ENCODE data around the gene HSPA12A.

The HSPA12A gene

GRCh38 chr10:116760919-116761318 lies 18.6 kb upstream of the HSPA12A start:
- H3K4me3 ChIP-seq (ENCODE audit: low read depth, low read length), result no peak overlapping the region
- TF ChIP-seq CTCF (IDR thresholded peaks at IDR 0.05; ENCODE audit: insufficient read depth, low read length, missing control alignments), result no peak
- ChIA-PET POLR2A (interaction anchor here (1.0 kb wide), 1 partner anchor 19 kb away, joined by 3 read pairs; the partner anchor contains the start of gene HSPA12A), CTCF (interaction anchor here (1.3 kb wide), 1 partner anchor 15 kb away, joined by 4 read pairs; no protein-coding TSS in a partner anchor)
- no peak for DNase-seq (ENCODE audit: low read depth, low spot score)

- no peak for TF ChIP-seq CTCF (IDR thresholded peaks at IDR 0.05; ENCODE audit: insufficient read depth, low read length, missing control alignments)
- ChIA-PET CTCF (interaction anchor here (0.8 to 1.6 kb wide), 2 partner anchors 8 to 31 kb away, joined by 3 to 4 read pairs; no protein-coding TSS in a partner anchor), POLR2A (no interaction called here)
- no peak overlapping the region for H3K4me3 ChIP-seq (ENCODE audit: low read depth, low read length)
- no peak for DNase-seq (ENCODE audit: low read depth, low spot score)
Observed at GRCh38 chr10:116757246-116757645, 14.9 kb upstream of the HSPA12A start.

GRCh38 chr10:116756277-116756676 lies 13.9 kb upstream of the HSPA12A start:
- ChIA-PET POLR2A (no interaction called here), CTCF (interaction anchor here (0.7 to 1.6 kb wide), 2 partner anchors 8 to 9 kb away, joined by 3 to 4 read pairs; no protein-coding TSS in a partner anchor)
- no peak overlapping the region for H3K4me3 ChIP-seq (ENCODE audit: low read depth, low read length)
- TF ChIP-seq CTCF (IDR thresholded peaks at IDR 0.05; ENCODE audit: insufficient read depth, low read length, missing control alignments), result no peak
- no peak for DNase-seq (ENCODE audit: low read depth, low spot score)

GRCh38 chr10:116753759-116754158 lies 11.4 kb upstream of the HSPA12A start:
- H3K4me3 ChIP-seq (ENCODE audit: low read depth, low read length), result no peak overlapping the region
- ChIA-PET CTCF (interaction anchor here (0.8 kb wide), 1 partner anchor 35 kb away, joined by 4 read pairs; no protein-coding TSS in a partner anchor), POLR2A (no interaction called here)
- no peak for TF ChIP-seq CTCF (IDR thresholded peaks at IDR 0.05; ENCODE audit: insufficient read depth, low read length, missing control alignments)
- no peak for DNase-seq (ENCODE audit: low read depth, low spot score)

- no peak for TF ChIP-seq CTCF (IDR thresholded peaks at IDR 0.05; ENCODE audit: insufficient read depth, low read length, missing control alignments)
- no peak overlapping the region for H3K4me3 ChIP-seq (ENCODE audit: low read depth, low read length)
- ChIA-PET POLR2A (no interaction called here), CTCF (interaction anchor here (0.8 kb wide), 1 partner anchor 36 kb away, joined by 4 read pairs; no protein-coding TSS in a partner anchor)
- DNase-seq (ENCODE audit: low read depth, low spot score), result no peak
Observed at GRCh38 chr10:116752969-116753665, 10.8 kb upstream of the HSPA12A start.

GRCh38 chr10:116752563-116752962 lies 10.2 kb upstream of the HSPA12A start:
- CTCF ChIA-PET, result no interaction called here
- POLR2A ChIA-PET, result no interaction called here
- DNase-seq (ENCODE audit: low read depth, low spot score), result no peak
- no peak overlapping the region for H3K4me3 ChIP-seq (ENCODE audit: low read depth, low read length)
- no peak for TF ChIP-seq CTCF (IDR thresholded peaks at IDR 0.05; ENCODE audit: insufficient read depth, low read length, missing control alignments)

Data from AG04449 (cell line).